Measurements from ENCODE around the gene STON1.

- TF ChIP-seq, protein P1, sequence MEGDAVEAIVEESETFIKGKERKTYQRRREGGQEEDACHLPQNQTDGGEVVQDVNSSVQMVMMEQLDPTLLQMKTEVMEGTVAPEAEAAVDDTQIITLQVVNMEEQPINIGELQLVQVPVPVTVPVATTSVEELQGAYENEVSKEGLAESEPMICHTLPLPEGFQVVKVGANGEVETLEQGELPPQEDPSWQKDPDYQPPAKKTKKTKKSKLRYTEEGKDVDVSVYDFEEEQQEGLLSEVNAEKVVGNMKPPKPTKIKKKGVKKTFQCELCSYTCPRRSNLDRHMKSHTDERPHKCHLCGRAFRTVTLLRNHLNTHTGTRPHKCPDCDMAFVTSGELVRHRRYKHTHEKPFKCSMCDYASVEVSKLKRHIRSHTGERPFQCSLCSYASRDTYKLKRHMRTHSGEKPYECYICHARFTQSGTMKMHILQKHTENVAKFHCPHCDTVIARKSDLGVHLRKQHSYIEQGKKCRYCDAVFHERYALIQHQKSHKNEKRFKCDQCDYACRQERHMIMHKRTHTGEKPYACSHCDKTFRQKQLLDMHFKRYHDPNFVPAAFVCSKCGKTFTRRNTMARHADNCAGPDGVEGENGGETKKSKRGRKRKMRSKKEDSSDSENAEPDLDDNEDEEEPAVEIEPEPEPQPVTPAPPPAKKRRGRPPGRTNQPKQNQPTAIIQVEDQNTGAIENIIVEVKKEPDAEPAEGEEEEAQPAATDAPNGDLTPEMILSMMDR (IDR thresholded peaks at IDR 0.05), result no peak
- no peak for TF ChIP-seq POLR2AphosphoS5 (IDR thresholded peaks at IDR 0.05; ENCODE audit: insufficient read depth in 1 of 2, low read depth in 1 of 2)
Observed at GRCh38 chr2:48568547-48568946, 38.6 kb downstream of the STON1 start.

Measured in vagina (tissue), 2 donors.